GM18526 (cell line): ENCODE measurements around the gene DEFB119.

ENCODE experiments used
- POLR2A ChIP-seq: IDR thresholded peaks from 3 replicates; pipeline ENCODE4 v1.6.1; 2011; ENCODE audit not compliant: insufficient read length; ENCODE audit errors: extremely low read depth

The DEFB119 gene

GRCh38 chr20:31390490-31390889 is at the start of gene DEFB119:
Gene DEFB119, minus strand, starts transcription at chr20:31390590. Its CDS starts 107 bp downstream, at chr20:31390483.
- TF ChIP-seq POLR2A: no peak

GRCh38 chr20:31430568-31431115 is 40.3 kb upstream of the DEFB119 start:
- TF ChIP-seq POLR2A: no peak

DNA sequence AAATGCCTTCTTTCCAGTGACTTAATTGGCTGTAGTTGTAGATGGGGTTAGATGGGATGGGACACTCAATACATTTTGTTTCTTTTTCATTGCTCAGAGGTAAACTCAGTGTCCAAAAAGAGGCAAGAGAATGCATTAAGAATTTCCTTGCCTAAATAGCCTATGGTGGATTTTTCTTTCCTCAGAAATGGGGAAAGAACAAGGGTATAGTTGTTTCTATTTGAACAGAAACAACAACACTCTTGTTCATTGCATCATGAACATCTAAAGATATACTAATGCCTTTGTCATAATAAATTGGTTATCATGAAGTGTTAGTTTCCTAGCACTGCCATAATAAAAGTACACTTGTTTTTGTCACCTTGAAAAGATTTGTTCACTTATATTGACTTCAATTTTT is 35.4 kb upstream of the DEFB119 start:
- TF ChIP-seq POLR2A: no peak

- TF ChIP-seq POLR2A: no peak
Measured at GRCh38 chr20:31418307-31418706, 27.9 kb upstream of the DEFB119 start.

DNA sequence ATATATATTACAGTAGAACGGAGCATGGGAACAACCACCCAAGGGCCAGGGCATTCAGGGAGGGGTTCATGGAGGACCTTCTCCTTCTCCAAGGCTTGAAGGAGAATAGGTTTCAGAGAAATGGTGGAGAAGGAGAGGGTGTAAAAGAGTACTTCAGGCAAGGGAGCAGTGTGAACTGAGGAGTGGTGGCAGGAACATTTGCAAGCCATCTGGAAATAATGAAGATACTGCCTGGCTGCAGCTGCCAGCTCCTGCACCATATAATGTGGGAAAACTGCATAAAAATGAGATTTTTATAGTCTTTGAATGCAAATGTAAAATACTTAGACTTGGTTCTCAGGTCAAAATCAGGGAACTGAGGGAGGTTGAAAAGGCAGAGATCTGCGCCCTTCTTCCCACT is 25.3 kb upstream of the DEFB119 start:
- TF ChIP-seq POLR2A: no peak

- TF ChIP-seq POLR2A: no peak
Measured at GRCh38 chr20:31414381-31414780, 24.0 kb upstream of the DEFB119 start.

- no peak for TF ChIP-seq POLR2A
Measured at GRCh38 chr20:31410011-31410410, 19.6 kb upstream of the DEFB119 start.

DNA sequence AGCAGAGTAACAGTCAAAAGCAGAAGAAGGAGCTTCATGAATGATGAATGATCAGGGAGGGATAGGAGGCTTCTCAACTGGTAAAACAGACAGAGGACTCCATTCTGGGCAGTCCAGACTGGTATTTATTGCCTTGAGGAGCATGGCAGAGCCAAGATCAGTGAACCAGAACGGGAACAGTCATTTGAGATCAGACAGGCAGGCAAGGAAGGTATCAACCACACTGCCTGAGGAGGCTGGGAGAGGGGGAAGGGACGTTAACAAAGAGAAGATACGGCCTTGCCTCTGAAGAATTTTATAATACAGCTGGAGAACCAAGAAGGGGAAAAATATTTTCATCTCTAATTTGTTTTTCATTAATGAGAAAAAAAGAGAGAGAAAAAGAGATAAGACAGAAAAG is 15.7 kb upstream of the DEFB119 start, which contains the start of gene DEFB121:
DEFB121 (minus strand) TSS at position 101 of the 400 bp plus-strand sequence; CDS start at position 38, 63 bp downstream.
- TF ChIP-seq POLR2A: no peak

DNA sequence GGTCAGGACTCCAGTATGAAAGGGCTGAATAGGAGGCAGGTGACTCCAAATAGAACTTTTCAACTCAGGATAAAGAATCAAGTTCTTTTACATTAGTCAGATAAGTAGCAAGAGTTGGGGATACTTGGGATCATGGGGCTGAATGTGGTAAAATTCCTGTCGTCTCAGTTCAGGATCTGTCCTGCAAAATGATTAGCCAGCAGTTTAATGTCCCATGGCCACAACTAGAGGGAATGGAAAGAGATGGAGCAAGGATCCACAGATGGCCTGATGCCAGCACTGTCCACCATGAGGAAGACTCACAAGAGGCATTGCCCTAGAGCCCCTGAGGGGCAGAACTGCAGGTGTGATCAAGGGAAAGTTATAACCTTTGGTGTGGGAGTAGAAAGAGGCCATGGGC is 13.5 kb upstream of the DEFB119 start:
- TF ChIP-seq POLR2A: no peak

- TF ChIP-seq POLR2A: no peak
Measured at GRCh38 chr20:31394900-31395299, 4.5 kb upstream of the DEFB119 start.

- TF ChIP-seq POLR2A: no peak
Measured at GRCh38 chr20:31392836-31393235, 2.4 kb upstream of the DEFB119 start.

- no peak for TF ChIP-seq POLR2A
Measured at GRCh38 chr20:31374346-31374745, 16.0 kb downstream of the DEFB119 start.

- no peak for TF ChIP-seq POLR2A
Measured at GRCh38 chr20:31368301-31368700, 22.1 kb downstream of the DEFB119 start, which contains the start of gene DEFB118. Gene DEFB118, plus strand, starts transcription at chr20:31368601. Its CDS starts 50 bp downstream, at chr20:31368651.

GRCh38 chr20:31363295-31363694 is 27.1 kb downstream of the DEFB119 start:
- TF ChIP-seq POLR2A: no peak

DNA sequence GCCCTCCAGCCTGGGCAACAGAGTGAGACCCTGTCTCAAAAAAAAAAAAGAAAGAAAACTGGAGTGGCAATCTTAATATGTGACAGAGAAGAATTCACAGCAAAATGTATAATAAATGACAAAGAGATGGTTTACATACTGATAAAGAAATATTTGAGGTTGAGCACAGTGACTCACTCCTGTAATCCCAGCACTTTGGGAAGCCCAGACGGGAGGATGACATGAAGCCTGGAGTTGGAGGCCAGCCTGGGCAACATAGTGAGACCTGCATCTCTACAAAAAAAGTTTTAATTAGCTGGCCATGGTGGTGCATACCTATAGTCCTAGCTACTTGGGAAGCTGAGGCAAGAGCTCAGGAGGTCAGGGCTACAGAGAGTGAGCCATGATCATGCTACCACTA is 34.4 kb downstream of the DEFB119 start:
- no peak for TF ChIP-seq POLR2A

DNA sequence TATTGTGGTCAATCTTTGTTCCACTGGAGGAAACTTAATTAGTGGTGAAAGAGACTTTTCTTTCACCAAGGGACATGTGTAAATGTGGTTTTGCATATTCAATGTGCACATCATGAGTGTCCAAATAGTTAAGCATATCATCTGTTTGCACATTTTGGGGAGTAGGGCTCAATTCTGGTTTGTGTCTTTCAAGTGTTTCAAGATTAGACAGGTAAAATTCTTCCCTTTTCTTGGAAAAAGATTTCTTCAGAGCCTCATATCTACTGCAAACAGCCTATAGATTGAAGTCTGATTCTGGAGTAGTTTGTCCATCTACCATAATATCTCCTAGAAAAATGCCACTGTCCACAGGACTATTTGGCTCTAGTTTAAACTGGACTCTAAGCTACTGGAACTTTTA is 48.9 kb downstream of the DEFB119 start:
- TF ChIP-seq POLR2A: no peak

- TF ChIP-seq POLR2A: no peak
Measured at GRCh38 chr20:31330893-31331292, 59.5 kb downstream of the DEFB119 start.
